ENCODE results near the gene CHST10. TPM values are rescaled to one million over a fixed set of nuclear protein-coding genes. Genes with fewer than 3 reads are reported as not detected.
"Not testable (repeated sequence)": the region's sequence is repeated elsewhere in the genome, so short reads cannot be mapped to it uniquely, and the experiment has no call there.

CHST10 gene
- total and polyA plus RNA-seq, 10 of the 15 experiments (the other 5 are each of a cell fraction or from before 2014, with no cell fraction given) = 2.0 to 22.5 (median 15.7) TPM

- TF ChIP-seq CUX1 (IDR thresholded peaks at IDR 0.05; ENCODE audit: insufficient replicate concordance, low read depth, low read length) = no peak
- TF ChIP-seq FOXM1 (IDR thresholded peaks at IDR 0.05; ENCODE audit: low read depth, low read length) = no peak
- no peak for TF ChIP-seq POLR2AphosphoS5 (IDR thresholded peaks at IDR 0.05; ENCODE audit: low read length)
These were observed 66.7 kb downstream of the CHST10 start (continued) for GRCh38 chr2:100350661-100351185.

GRCh38 chr2:100345144-100345543 lies 72.3 kb downstream of the CHST10 start:
- POLR2A ChIA-PET; in situ Hi-C loops (cut with MboI); SMC1A ChIA-PET (ENCODE audit: uncharacterized antibody, unreplicated experiment); CTCF ChIA-PET; H3K4me2 ChIP-seq (ENCODE audit: control insufficient read depth, insufficient read depth); H3K79me2 ChIP-seq (ENCODE audit: control insufficient read depth, insufficient read depth, low read length); DNase-seq (ENCODE audit: low read depth, low spot score); H4K20me1 ChIP-seq (ENCODE audit: control insufficient read depth, insufficient read depth); FAIRE-seq; RAD21 ChIA-PET (ENCODE audit: unreplicated experiment); ATAC-seq; H3K9ac ChIP-seq (ENCODE audit: control insufficient read depth, insufficient read depth, low read length); H3K27ac ChIP-seq (ENCODE audit: control insufficient read depth, insufficient read depth); H2AFZ ChIP-seq (ENCODE audit: control insufficient read depth, low read depth, low read length); H3K27me3 ChIP-seq (replicated peaks in 1 of 2; ENCODE audit: control insufficient read depth in 2 of 2, insufficient read depth in 2 of 2, low read length in 1 of 2); BruUV-seq (replicated peaks); H3K36me3 ChIP-seq (ENCODE audit: control insufficient read depth in 2 of 2, insufficient read depth in 2 of 2, low read length in 1 of 2); H3K9me3 ChIP-seq (replicated peaks; ENCODE audit: control insufficient read depth, insufficient read depth, low read length); H3K4me3 ChIP-seq; H3K4me1 ChIP-seq (ENCODE audit: control insufficient read depth, insufficient read depth, low read length); intact Hi-C loops (cut with micrococcal nuclease; ENCODE audit: unreplicated experiment): not testable (repeated sequence)
- WGBS (ENCODE audit: insufficient coverage, insufficient replicate concordance, low lambda C conversion rate, missing lambda C conversion rate) = 0% methylated on average over 1 of the region's 1 CpG

All from GM12878 (cell line).